HepG2 (cell line): ENCODE measurements around the gene TM4SF20. TPM values are rescaled to one million over a fixed set of nuclear protein-coding genes. Genes with fewer than 3 reads are reported as not detected.

ENCODE experiments used
- ATAC-seq: fragments of 200-7000 bp; cut with Tn5 transposase; 3 replicates; pipeline ENCODE4 v1.9.1; 2020; ENCODE audit warnings: mild to moderate bottlenecking, moderate library complexity
- BruUV-seq: library from RNA; stranded (reverse); fragments of 400-500 nt; replicated peaks from 2 replicates; lab custom pipeline; 2021; lab: Mats Ljungman, UMichigan
- CTCF ChIA-PET: fragments of 300-600 bp; formaldehyde crosslinking; extraction: SDS; loops from one replicate; lab custom pipeline; 2021; ENCODE audit warnings: low total read pairs, inconsistent platforms, low intra/inter-chr PET ratio; lab: Yijun Ruan, JAX
- POLR2A ChIA-PET: fragments of 350-600 bp; sonication (Branson Sonifier 250); formaldehyde crosslinking; loops from one replicate; lab custom pipeline; 2020; ENCODE audit warnings: antibody characterized with exemption, inconsistent platforms; lab: Yijun Ruan, JAX
- DNase-seq: peaks from one replicate; pipeline ENCODE4 v3.0.0-alpha.2; 2015; ENCODE audit warnings: low spot score
- FAIRE-seq: peaks from 3 replicates; lab custom pipeline; 2011; peaks lifted over from hg19 to GRCh38; lab: Jason Lieb, UNC
- H2AFZ ChIP-seq: one replicate; pipeline ENCODE4 v1.6.1; 2011; ENCODE audit warnings: low read length, inconsistent platforms
- H3K27ac ChIP-seq: fragments of 300-600 bp; 3 replicates; pipeline ENCODE4 v1.8.0; 2011; ENCODE audit warnings: mixed run types, mild to moderate bottlenecking, mixed read lengths, low read length, inconsistent platforms; ENCODE audit not compliant: insufficient read depth; ENCODE audit errors: extremely low read length
- H3K27me3 ChIP-seq, 2 experiments: fragments of 200-600 bp in 1 of 2; 2 replicates in 1 of 2; 3 replicates in 1 of 2; pipeline versions ENCODE4 v1.6.0 to v1.8.0; 2011; ENCODE audit warnings: low read length in 2 of 2, mild to moderate bottlenecking in 2 of 2, moderate library complexity in 2 of 2, inconsistent platforms in 1 of 2; ENCODE audit not compliant: insufficient read depth in 2 of 2, control insufficient read depth in 1 of 2
- H3K36me3 ChIP-seq, 2 experiments: fragments of 200-600 bp in 1 of 2; replicated peaks in 1 of 2; 2 replicates in 1 of 2; 3 replicates in 1 of 2; pipeline versions ENCODE4 v1.5.1 to v1.8.0; 2011; ENCODE audit warnings: low read length in 2 of 2, inconsistent platforms in 1 of 2; ENCODE audit not compliant: insufficient read depth in 2 of 2, control insufficient read depth in 1 of 2
- H3K4me1 ChIP-seq: 2 replicates; pipeline ENCODE4 v1.5.1; 2012; ENCODE audit warnings: low read length, inconsistent platforms; ENCODE audit not compliant: insufficient read depth
- H3K4me2 ChIP-seq: 2 replicates; pipeline ENCODE4 v1.6.0; 2011; ENCODE audit warnings: low read depth, low read length, inconsistent platforms
- H3K4me3 ChIP-seq, 3 experiments: fragments of 200-600 bp in 1 of 3; sonication (generic), shearing (Covaris generic) in 1 of 3; replicated peaks in 1 of 3; 2 replicates each; pipeline ENCODE4 v1.5.1; 2011 to 2016; ENCODE audit warnings: low read length in 3 of 3, inconsistent platforms in 2 of 3, low read depth in 2 of 3, mild to moderate bottlenecking in 2 of 3, control low read depth in 1 of 3, mixed read lengths in 1 of 3; ENCODE audit not compliant: insufficient read depth in 1 of 3
- H3K79me2 ChIP-seq: one replicate; pipeline ENCODE4 v1.6.1; 2011; ENCODE audit warnings: low read length, inconsistent platforms; ENCODE audit not compliant: insufficient read depth
- H3K9ac ChIP-seq: 2 replicates; pipeline ENCODE4 v1.6.0; 2011; ENCODE audit warnings: mild to moderate bottlenecking, low read depth, low read length, inconsistent platforms; ENCODE audit not compliant: insufficient read depth
- H3K9me3 ChIP-seq: 2 replicates; pipeline ENCODE4 v1.5.1; 2012; ENCODE audit warnings: mild to moderate bottlenecking, low read length
- H4K20me1 ChIP-seq: 2 replicates; pipeline ENCODE4 v1.6.0; 2011; ENCODE audit warnings: inconsistent platforms, mild to moderate bottlenecking, low read length, moderate library complexity; ENCODE audit not compliant: insufficient read depth
- CTCF ChIP-seq: sonication (generic); formaldehyde crosslinking; IDR thresholded peaks from 2 replicates; pipeline ENCODE4 v1.5.0; 2020; ENCODE audit warnings: mild to moderate bottlenecking, missing genetic modification reagents, moderate library complexity
- ETV6 ChIP-seq: sonication (generic); formaldehyde crosslinking; conservative IDR thresholded peaks from 2 replicates; pipeline ENCODE4 v1.4.0; 2020; ENCODE audit warnings: missing genetic modification reagents
- FOXM1 ChIP-seq: sonication (generic); formaldehyde crosslinking; IDR thresholded peaks from 2 replicates; pipeline ENCODE4 v1.5.0; 2020; ENCODE audit warnings: missing genetic modification reagents
- MED13 ChIP-seq: sonication (generic); formaldehyde crosslinking; IDR thresholded peaks from 2 replicates; pipeline ENCODE4 v1.5.0; 2020; ENCODE audit warnings: missing genetic modification reagents
- POLR2A ChIP-seq, 2 experiments: IDR thresholded peaks; 2 replicates each; pipeline ENCODE4 v1.6.1; 2011; ENCODE audit warnings: low read depth in 2 of 2, low read length in 2 of 2, mild to moderate bottlenecking in 1 of 2, moderate library complexity in 1 of 2; ENCODE audit not compliant: insufficient read depth in 1 of 2
- PRDM4 ChIP-seq: sonication (generic); formaldehyde crosslinking; IDR thresholded peaks from 2 replicates; pipeline ENCODE4 v1.9.0; 2021; ENCODE audit warnings: missing genetic modification reagents, borderline replicate concordance
- STAG1 ChIP-seq: sonication (generic); formaldehyde crosslinking; IDR thresholded peaks from 2 replicates; pipeline ENCODE4 v1.4.0; 2020; ENCODE audit warnings: missing genetic modification reagents
- ZBTB33 ChIP-seq: sonication (generic); formaldehyde crosslinking; IDR thresholded peaks from 2 replicates; pipeline ENCODE4 v1.4.0; 2020; ENCODE audit warnings: missing genetic modification reagents
- ZNF274 ChIP-seq: sonication (generic); formaldehyde crosslinking; IDR thresholded peaks from 2 replicates; pipeline ENCODE4 v1.5.1; 2020; ENCODE audit warnings: mild to moderate bottlenecking, missing genetic modification reagents
- ZNF281 ChIP-seq: sonication (generic); formaldehyde crosslinking; IDR thresholded peaks from 2 replicates; pipeline ENCODE4 v1.4.0; 2020; ENCODE audit warnings: missing genetic modification reagents, borderline replicate concordance
- ZNF644 ChIP-seq: IDR thresholded peaks from 2 replicates; pipeline ENCODE4 v1.6.1; 2016; ENCODE audit warnings: low read depth
- WGBS: methylation state at CpG from one replicate; pipeline ENCODE4 v1.1.6; 2017; ENCODE audit warnings: low lambda C conversion rate; 5-methylcytosine and 5-hydroxymethylcytosine counted together
- in situ Hi-C: cut with HindIII; loops from 2 replicates; pipeline ENCODE4 v1.10.0; 2017; ENCODE audit warnings: low pct_unique_long_range_greater_than_20kb; ENCODE audit not compliant: extremely low pct_ligation_motif_present
- intact Hi-C: fragments of 100-400 bp; cut with micrococcal nuclease; formaldehyde crosslinking; loops from one replicate; pipeline ENCODE4 v1.10.0; 2022; ENCODE audit not compliant: unreplicated experiment
- polyA plus RNA-seq, 8 experiments: library from polyadenylated mRNA; depleted of rRNA in 3 of 8; stranded (reverse) in 7 of 8; unstranded in 1 of 8; fragments of >200 nt; fragmentation: Illumina TruSeq in 4 of 8; extraction: Trizol in 4 of 8; gene quantifications; 2 replicates each; pipeline versions ENCODE4 v1.2.1 to v1.2.3, GENCODE V29; 2011 to 2016; ENCODE audit warnings: low read depth in 4 of 8, missing spikeins in 1 of 8, mixed read lengths in 1 of 8; ENCODE audit not compliant: insufficient read depth in 1 of 8
- total RNA-seq, 5 experiments: library from RNA; depleted of rRNA; stranded (reverse); fragments of >200 nt; fragmentation: Illumina TruSeq; extraction: Trizol; gene quantifications; 2 replicates each; pipeline ENCODE4 v1.2.3, GENCODE V29; 2016; ENCODE audit warnings: low read depth in 1 of 5
- TF ChIP-seq, protein P1 (sequence below): IDR thresholded peaks from 2 replicates; pipeline ENCODE4 v1.6.1; 2016; ENCODE audit warnings: mild to moderate bottlenecking, missing biosample characterization, missing genetic modification reagents

TM4SF20 gene
- total and polyA plus RNA-seq, 2 of the 13 experiments (the other 11 are each of a cell fraction or from before 2014, with no cell fraction given): not detected

DNA sequence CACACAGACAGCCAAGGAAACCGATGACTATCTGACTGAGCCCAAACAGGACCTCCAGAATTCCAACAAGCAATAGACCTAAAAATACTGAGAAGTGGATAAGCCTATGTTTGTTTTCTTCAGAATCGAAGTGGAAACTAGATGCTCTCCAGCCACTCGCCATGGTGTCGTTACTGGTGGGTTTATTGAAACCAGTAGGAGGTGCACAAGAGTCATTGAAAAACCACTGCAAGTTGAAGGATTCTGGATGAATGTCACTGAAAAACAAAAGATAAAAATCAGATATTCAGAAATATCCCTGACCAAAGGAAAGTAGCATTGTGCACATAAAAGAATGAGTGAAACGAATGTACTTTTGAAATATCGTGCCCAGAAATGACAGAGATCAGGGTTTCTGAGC, 15.3 kb downstream of the TM4SF20 start:
- Histone ChIP-seq H3K4me1 (no peaks in the 10 kb centered on the region), H3K9me3 (no peaks in the 10 kb centered on the region), H4K20me1 (no peaks in the 10 kb centered on the region), H3K79me2 (no peaks in the 10 kb centered on the region), H2AFZ (no peak overlapping the region), H3K4me2 (no peak overlapping the region), H3K4me3 (no peak overlapping the region), H3K27ac (no peak overlapping the region), H3K9ac (no peak overlapping the region), H3K27me3 (no peaks in the 10 kb centered on the region), H3K36me3 (peaks cover 5 to 8% of the 10 kb centered on the region in 2 experiments; a peak in 4 of 5 replicates)
- ATAC-seq: no peak
- in situ Hi-C loops (no loop called here), intact Hi-C loops (no loop called here)
- BruUV-seq: no TSS peak
- POLR2A ChIA-PET: no interaction called here
- FAIRE-seq: no peak
- 93% methylated on average over 6 of the region's 6 CpGs for WGBS
- CTCF ChIA-PET: no interaction called here
- DNase-seq: no peak
- TF ChIP-seq MED13 (CRISPR knock-in tag): no peak
- TF ChIP-seq ETV6 (CRISPR knock-in tag): no peak
- TF ChIP-seq CTCF (CRISPR knock-in tag): peak; percentile 33; the same call in 1 of the 2 replicates
- TF ChIP-seq, protein P1, sequence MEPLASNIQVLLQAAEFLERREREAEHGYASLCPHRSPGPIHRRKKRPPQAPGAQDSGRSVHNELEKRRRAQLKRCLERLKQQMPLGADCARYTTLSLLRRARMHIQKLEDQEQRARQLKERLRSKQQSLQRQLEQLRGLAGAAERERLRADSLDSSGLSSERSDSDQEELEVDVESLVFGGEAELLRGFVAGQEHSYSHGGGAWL (CRISPR knock-in tag): no peak
- TF ChIP-seq POLR2A (IDR thresholded peaks at IDR 0.05; ENCODE audit: insufficient read depth in 1 of 2, low read depth in 2 of 2, low read length in 2 of 2): no peak
- no peak for TF ChIP-seq FOXM1 (CRISPR knock-in tag)
- TF ChIP-seq ZNF644: 0 out of 2 replicates have a peak, but pooled peaks have one; percentile 37
- TF ChIP-seq ZBTB33 (CRISPR knock-in tag): peak; percentile 82
- TF ChIP-seq ZNF274 (CRISPR knock-in tag): no peak
- TF ChIP-seq ZNF281: no peak
- TF ChIP-seq STAG1: peak; percentile 47
- TF ChIP-seq PRDM4: no peak
